DOHH2 (cell line): ENCODE measurements around the gene NEK4.

Experiments used
- CTCF ChIP-seq: fragments of 200-600 bp; sonication (generic); IDR thresholded peaks from one replicate; pipeline ENCODE4 v1.5.1; 2014; ENCODE audit warnings: antibody characterized with exemption, mild to moderate bottlenecking, low read depth, low read length; ENCODE audit not compliant: poor library complexity, severe bottlenecking
- EZH2phosphoT487 ChIP-seq: fragments of 200-600 bp; sonication (generic); IDR thresholded peaks from 2 replicates; pipeline ENCODE4 v1.6.1; 2017; ENCODE audit warnings: borderline replicate concordance, mild to moderate bottlenecking, antibody characterized with exemption, low read length, moderate library complexity, mixed read lengths

DNA sequence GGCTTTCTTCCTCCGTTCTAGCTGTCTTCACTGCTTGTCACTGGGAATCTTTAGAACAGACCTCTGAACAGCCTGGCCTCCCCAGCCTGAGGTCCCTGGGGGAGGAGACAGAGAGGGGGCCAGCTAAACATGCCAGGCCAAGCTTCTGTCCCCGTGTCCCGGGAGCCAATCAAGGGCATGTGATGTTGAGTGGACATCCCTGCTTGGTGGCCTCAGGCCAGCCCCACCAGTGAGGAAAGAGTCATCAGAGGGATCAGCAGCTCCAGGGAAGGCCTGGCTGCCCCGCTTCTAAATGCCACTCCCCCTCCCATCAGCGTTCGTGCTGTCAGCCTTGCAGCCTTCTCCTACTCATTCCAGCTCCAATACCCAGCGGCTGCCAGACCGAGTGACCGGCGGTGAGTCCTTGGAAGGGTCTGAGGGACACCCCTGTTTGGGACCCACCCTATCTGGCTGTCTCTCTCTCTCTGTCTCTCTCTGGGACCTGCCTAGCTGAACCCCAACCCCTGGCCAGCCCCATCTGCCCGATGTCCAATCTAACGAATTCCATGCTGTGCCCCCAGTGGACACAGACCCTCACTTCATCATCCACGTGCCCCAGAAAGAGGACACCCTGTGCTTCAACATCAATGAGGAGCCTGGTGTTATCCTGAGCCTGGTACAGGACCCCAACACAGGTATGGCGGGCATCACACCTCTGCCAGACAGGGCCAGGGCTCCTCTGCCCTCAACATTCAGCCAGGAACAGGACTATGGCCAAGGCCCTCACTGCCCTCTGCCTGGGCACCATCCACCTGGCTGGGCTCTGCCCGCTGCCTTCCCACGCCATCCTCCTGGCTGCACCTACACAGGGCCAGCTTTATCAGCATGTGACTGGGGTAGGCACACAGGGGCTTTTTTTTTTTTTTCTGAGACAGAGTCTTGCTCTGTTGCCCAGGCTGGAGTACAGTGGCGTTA lies 17.2 kb upstream of the NEK4 start:
- TF ChIP-seq CTCF (no peak), EZH2phosphoT487 (no peak)
